NB4 (cell line): Measurements from ENCODE around the gene OSTN.

Source experiments
- MAX ChIP-seq: IDR thresholded peaks from 2 replicates; pipeline ENCODE4 v1.6.1; 2011; ENCODE audit warnings: low read depth, low read length
- MYC ChIP-seq: IDR thresholded peaks from 2 replicates; pipeline ENCODE4 v1.6.1; 2011; ENCODE audit warnings: low read depth, low read length
- POLR2A ChIP-seq: IDR thresholded peaks from 2 replicates; pipeline ENCODE4 v1.6.1; 2011; ENCODE audit warnings: mild to moderate bottlenecking; ENCODE audit not compliant: insufficient read length; ENCODE audit errors: extremely low read depth
- TF ChIP-seq, protein P1 (sequence below): IDR thresholded peaks from one replicate; pipeline ENCODE4 v1.5.1; 2012; ENCODE audit warnings: low read depth, low read length

- no peak for TF ChIP-seq POLR2A
- TF ChIP-seq MYC, result no peak
- TF ChIP-seq, protein P1, sequence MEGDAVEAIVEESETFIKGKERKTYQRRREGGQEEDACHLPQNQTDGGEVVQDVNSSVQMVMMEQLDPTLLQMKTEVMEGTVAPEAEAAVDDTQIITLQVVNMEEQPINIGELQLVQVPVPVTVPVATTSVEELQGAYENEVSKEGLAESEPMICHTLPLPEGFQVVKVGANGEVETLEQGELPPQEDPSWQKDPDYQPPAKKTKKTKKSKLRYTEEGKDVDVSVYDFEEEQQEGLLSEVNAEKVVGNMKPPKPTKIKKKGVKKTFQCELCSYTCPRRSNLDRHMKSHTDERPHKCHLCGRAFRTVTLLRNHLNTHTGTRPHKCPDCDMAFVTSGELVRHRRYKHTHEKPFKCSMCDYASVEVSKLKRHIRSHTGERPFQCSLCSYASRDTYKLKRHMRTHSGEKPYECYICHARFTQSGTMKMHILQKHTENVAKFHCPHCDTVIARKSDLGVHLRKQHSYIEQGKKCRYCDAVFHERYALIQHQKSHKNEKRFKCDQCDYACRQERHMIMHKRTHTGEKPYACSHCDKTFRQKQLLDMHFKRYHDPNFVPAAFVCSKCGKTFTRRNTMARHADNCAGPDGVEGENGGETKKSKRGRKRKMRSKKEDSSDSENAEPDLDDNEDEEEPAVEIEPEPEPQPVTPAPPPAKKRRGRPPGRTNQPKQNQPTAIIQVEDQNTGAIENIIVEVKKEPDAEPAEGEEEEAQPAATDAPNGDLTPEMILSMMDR, result no peak
- no peak for TF ChIP-seq MAX
Observed at GRCh38 chr3:191198932-191199331, at the start of gene OSTN.
